Cardiac muscle cell (in vitro differentiated cells and primary cell): ENCODE measurements around the gene XPO6. TPM values are rescaled to one million over a fixed set of nuclear protein-coding genes. Genes with fewer than 3 reads are reported as not detected.

Experiments used
- DNase-seq, 2 donors: peaks; one replicate each; pipeline versions ENCODE4 v3.0.0 to v3.0.0-alpha.2; 2010 to 2017; ENCODE audit warnings: low read depth in 1 of 2, low spot score in 1 of 2
- H3K27ac ChIP-seq: fragments of 200-600 bp; sonication (generic); 2 replicates; pipeline ENCODE4 v1.5.1; 2016
- H3K27me3 ChIP-seq: fragments of 200-600 bp; sonication (generic); 2 replicates; pipeline ENCODE4 v1.6.0; 2016; ENCODE audit warnings: control low read depth
- H3K36me3 ChIP-seq: fragments of 200-600 bp; sonication (generic); 2 replicates; pipeline ENCODE4 v1.5.1; 2016; ENCODE audit warnings: control low read depth
- H3K4me1 ChIP-seq: fragments of 200-600 bp; sonication (generic); 2 replicates; pipeline ENCODE4 v1.8.1; 2017; ENCODE audit warnings: low read depth, mild to moderate bottlenecking, mixed run types
- H3K4me3 ChIP-seq: fragments of 200-600 bp; sonication (generic); 2 replicates; pipeline ENCODE4 v1.5.1; 2016; ENCODE audit warnings: mild to moderate bottlenecking
- H3K9me3 ChIP-seq: fragments of 200-600 bp; sonication (generic); 2 replicates; pipeline ENCODE4 v1.5.1; 2017; ENCODE audit warnings: low read depth, mild to moderate bottlenecking, control low read depth
- CTCF ChIP-seq: IDR thresholded peaks from 2 replicates; pipeline ENCODE4 v1.5.1; 2012; ENCODE audit warnings: low read depth, mild to moderate bottlenecking, low read length
- polyA plus RNA-seq: library from polyadenylated mRNA; unstranded; fragments of >200 nt; fragmentation: Nextera tagmentation; extraction: Ambion mirVana; gene quantifications from 2 replicates; pipeline ENCODE4 v1.2.1, GENCODE V29; 2016
- total RNA-seq: library from RNA; depleted of rRNA; stranded (reverse); fragments of >200 nt; gene quantifications from 2 replicates; pipeline ENCODE4 v1.2.3, GENCODE V29; 2016

The XPO6 gene
- total and polyA plus RNA-seq, 2 experiments from 2014 or later, result 34.8 to 79.8 TPM

GRCh38 chr16:28217326-28217725 is 5.6 kb upstream of the XPO6 start:
- no peaks in the 10 kb centered on the region for H3K36me3 ChIP-seq
- DNase-seq, result no peak
- no peak overlapping the region for H3K4me3 ChIP-seq
- H3K27ac ChIP-seq, result no peak overlapping the region
- no peaks in the 10 kb centered on the region for H3K4me1 ChIP-seq
- H3K9me3 ChIP-seq, result no peaks in the 10 kb centered on the region
- H3K27me3 ChIP-seq, result no peaks in the 10 kb centered on the region
- no peak for TF ChIP-seq CTCF

GRCh38 chr16:28213396-28213795 is 1.6 kb upstream of the XPO6 start:
- no peaks in the 10 kb centered on the region for H3K36me3 ChIP-seq
- H3K27ac ChIP-seq, result no peak overlapping the region
- peaks cover 4% of the 10 kb centered on the region for H3K4me1 ChIP-seq
- no peak overlapping the region for H3K4me3 ChIP-seq
- no peaks in the 10 kb centered on the region for H3K27me3 ChIP-seq
- H3K9me3 ChIP-seq, result no peaks in the 10 kb centered on the region
- no peak for TF ChIP-seq CTCF
- DNase-seq, result no peak

- no peak for TF ChIP-seq CTCF
- no peaks in the 10 kb centered on the region for H3K27me3 ChIP-seq
- peak overlapping the region; percentile 76 for H3K4me3 ChIP-seq
- H3K27ac ChIP-seq, result no peak overlapping the region
- no peaks in the 10 kb centered on the region for H3K9me3 ChIP-seq
- peak in 1 of 2 donors; percentile 27 for DNase-seq
- H3K36me3 ChIP-seq, result no peaks in the 10 kb centered on the region
- peaks cover 4% of the 10 kb centered on the region for H3K4me1 ChIP-seq
Measured at GRCh38 chr16:28212532-28212873, 738 bp upstream of the XPO6 start.

- H3K9me3 ChIP-seq, result no peaks in the 10 kb centered on the region
- DNase-seq, result peak; percentile 69 to 72
- H3K27ac ChIP-seq, result no peak overlapping the region
- no peak for TF ChIP-seq CTCF
- H3K4me3 ChIP-seq, result peak overlapping the region; percentile 76
- H3K27me3 ChIP-seq, result no peaks in the 10 kb centered on the region
- peaks cover 3% of the 10 kb centered on the region for H3K36me3 ChIP-seq
- H3K4me1 ChIP-seq, result peaks cover 4% of the 10 kb centered on the region
Measured at GRCh38 chr16:28210979-28211588, 681 bp downstream of the XPO6 start.

DNA sequence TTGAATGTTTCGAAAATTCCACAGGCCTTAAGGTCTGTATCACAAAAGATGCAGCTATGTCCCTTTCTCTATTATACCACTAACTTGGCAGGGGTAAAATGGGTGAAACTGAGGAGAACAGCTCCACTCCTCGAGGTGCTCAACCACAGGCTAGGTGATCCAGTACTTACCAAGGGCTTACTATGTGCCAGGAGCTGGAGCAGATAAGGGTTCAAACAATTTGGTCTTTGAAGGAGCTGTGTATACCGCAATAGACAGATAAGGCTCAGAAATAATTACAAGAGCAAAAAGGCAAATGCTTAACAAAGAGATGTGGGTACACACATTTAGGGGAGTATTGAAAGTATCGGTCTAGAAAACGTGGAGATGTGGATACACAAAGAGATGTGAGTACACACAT is 1.5 kb downstream of the XPO6 start:
- Histone ChIP-seq H3K36me3 (peaks cover 3% of the 10 kb centered on the region), H3K9me3 (no peaks in the 10 kb centered on the region), H3K4me1 (peaks cover 7% of the 10 kb centered on the region), H3K4me3 (no peak overlapping the region), H3K27me3 (no peaks in the 10 kb centered on the region), H3K27ac (no peak overlapping the region)
- DNase-seq, result no peak
- no peak for TF ChIP-seq CTCF

- H3K9me3 ChIP-seq, result no peaks in the 10 kb centered on the region
- H3K27me3 ChIP-seq, result no peaks in the 10 kb centered on the region
- H3K4me3 ChIP-seq, result no peak overlapping the region
- DNase-seq, result no peak
- no peak for TF ChIP-seq CTCF
- H3K36me3 ChIP-seq, result peaks cover 6% of the 10 kb centered on the region
- H3K4me1 ChIP-seq, result peaks cover 15% of the 10 kb centered on the region
- no peak overlapping the region for H3K27ac ChIP-seq
Measured at GRCh38 chr16:28208824-28209223, 2.9 kb downstream of the XPO6 start.
